GM19372 (cell line): ENCODE data around the gene ZNF514.
"Not testable (repeated sequence)": the region's sequence is repeated elsewhere in the genome, so short reads cannot be mapped to it uniquely, and the experiment has no call there.

Source experiments
- ATAC-seq: cut with Tn5 transposase; IDR thresholded peaks from one replicate; pipeline ENCODE4 v1.9.1; 2021; ENCODE audit warnings: mild to moderate bottlenecking, low read depth, moderate library complexity; ENCODE audit not compliant: unreplicated experiment

The ZNF514 gene

GRCh38 chr2:95143838-95144237 is 15.8 kb downstream of the ZNF514 start:
- ATAC-seq = no peak

- no peak for ATAC-seq
Measured at GRCh38 chr2:95138702-95139101, 20.9 kb downstream of the ZNF514 start.

- peak; percentile 9 for ATAC-seq
Measured at GRCh38 chr2:95122197-95122551, 37.5 kb downstream of the ZNF514 start.

GRCh38 chr2:95121407-95122196 is 38.0 kb downstream of the ZNF514 start, which contains the start of gene MRPS5:
MRPS5 (minus strand) TSS chr2:95121808; CDS start chr2:95121791, 17 bp downstream.
- peak; percentile 88 for ATAC-seq

GRCh38 chr2:95121093-95121406 is 38.6 kb downstream of the ZNF514 start:
- ATAC-seq = no peak

GRCh38 chr2:95115418-95115817 is 44.2 kb downstream of the ZNF514 start:
- peak; percentile 96 for ATAC-seq

GRCh38 chr2:95113464-95113863 is 46.2 kb downstream of the ZNF514 start:
- ATAC-seq = no peak

GRCh38 chr2:95110395-95110794 is 49.3 kb downstream of the ZNF514 start:
- ATAC-seq = no peak

GRCh38 chr2:95109260-95109659 is 50.4 kb downstream of the ZNF514 start:
- no peak for ATAC-seq

GRCh38 chr2:95106081-95106480 is 53.6 kb downstream of the ZNF514 start:
- ATAC-seq = no peak

GRCh38 chr2:95104606-95105005 is 55.0 kb downstream of the ZNF514 start:
- ATAC-seq = no peak

- ATAC-seq = no peak
Measured at GRCh38 chr2:95099910-95100309, 59.7 kb downstream of the ZNF514 start.

- not testable (repeated sequence) for ATAC-seq
Measured at GRCh38 chr2:95098273-95098672, 61.4 kb downstream of the ZNF514 start.
